DND-41 (cell line): Measurements from ENCODE around the gene IL4R.

Experiments used
- CTCF ChIP-seq: IDR thresholded peaks from 2 replicates; pipeline ENCODE4 v1.5.1; 2012; ENCODE audit warnings: borderline replicate concordance, low read length, moderate library complexity, mild to moderate bottlenecking; ENCODE audit not compliant: poor library complexity, severe bottlenecking; ENCODE audit errors: extremely low read depth
- EZH2 ChIP-seq: IDR thresholded peaks from 3 replicates; pipeline ENCODE4 v1.6.1; 2012; ENCODE audit warnings: borderline replicate concordance, low read depth, mild to moderate bottlenecking, moderate library complexity, low read length, inconsistent platforms; ENCODE audit not compliant: severe bottlenecking

GRCh38 chr16:27398894-27399853 is 85.4 kb downstream of the IL4R start:
- TF ChIP-seq CTCF (no peak), EZH2 (no peak)
